HL-60/S4 (cell line): Measurements from ENCODE around the gene VMP1.
"Not testable (repeated sequence)": the region's sequence is repeated elsewhere in the genome, so short reads cannot be mapped to it uniquely, and the experiment has no call there.

Experiments
- in situ Hi-C: fragments of 300-500 bp; cut with MboI; formaldehyde crosslinking; loops from 2 replicates; pipeline ENCODE4 v1.14.3; 2022; ENCODE audit warnings: low sequenced_read_pairs

VMP1 gene

DNA sequence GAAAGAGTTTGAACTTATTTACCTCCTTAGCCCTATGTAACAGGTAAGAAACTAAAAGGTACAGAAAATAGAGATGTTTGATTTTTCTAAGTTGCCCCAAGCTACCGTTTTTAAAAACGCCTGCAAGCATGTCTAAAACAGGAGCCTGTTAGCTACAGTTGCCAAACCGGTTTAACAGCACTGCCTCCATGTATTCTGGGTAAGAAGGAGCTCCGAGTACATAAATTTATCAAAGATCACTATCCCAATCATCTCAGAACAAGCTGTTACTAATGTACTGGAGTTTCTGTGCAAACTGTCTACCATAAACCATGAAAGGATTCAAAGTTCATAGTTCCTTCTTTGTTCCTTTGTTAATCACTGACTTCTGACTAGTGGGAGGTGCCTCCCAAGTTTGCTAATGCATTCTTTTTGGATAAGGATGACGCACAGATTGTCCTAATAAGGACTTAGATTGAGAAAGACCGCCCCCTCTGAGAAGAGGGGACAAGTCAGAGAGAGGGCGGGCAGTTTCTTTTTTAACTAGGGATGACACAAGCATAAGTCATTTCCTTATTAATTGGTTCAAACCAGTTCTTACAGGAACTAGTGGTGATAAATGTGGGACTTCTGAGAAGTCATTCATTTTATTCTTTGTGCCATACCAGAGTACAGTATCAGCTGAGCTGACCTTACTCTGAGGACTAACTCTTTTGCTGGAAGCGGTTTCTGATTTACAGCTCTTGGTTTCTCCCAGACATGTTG lies 130.0 kb downstream of the VMP1 start:
- in situ Hi-C loops, result no loop called here

DNA sequence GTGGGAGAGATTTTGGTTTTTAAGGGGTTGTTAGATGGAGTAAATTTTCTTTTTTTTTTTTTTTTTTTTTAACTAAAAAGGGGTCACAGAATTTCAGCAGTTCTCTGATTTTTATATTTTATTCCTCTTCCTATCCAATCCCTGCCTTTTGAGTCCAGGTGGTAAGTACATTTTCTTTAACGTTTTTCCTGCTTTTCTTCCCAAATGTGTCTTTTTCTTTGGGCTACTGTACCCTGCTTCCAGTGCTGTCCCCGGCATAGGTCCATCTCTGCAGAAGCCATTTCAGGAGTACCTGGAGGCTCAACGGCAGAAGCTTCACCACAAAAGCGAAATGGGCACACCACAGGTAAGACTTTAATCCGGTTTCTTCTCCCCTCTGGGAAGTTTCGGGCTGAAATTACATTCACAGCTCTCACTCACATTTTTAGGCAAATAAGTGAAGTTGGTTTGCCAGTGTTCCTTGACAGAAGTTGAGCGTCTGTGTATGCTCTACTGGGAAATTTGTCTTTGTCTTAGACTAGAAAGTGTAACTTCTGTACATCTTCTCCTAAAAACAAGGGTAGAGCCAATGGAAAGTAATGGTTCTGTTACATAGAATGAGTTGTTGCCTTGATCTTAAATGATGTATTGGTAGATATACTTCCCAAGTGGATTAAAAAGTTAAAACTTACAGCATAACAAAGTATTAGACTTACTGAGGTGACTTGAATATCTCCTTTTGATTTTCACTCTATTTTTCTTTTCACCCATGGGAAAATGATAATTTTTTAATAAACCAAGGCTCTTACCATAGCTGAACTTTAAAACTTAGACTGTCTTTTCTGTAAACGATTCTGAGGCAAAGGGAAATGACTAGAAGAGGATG lies 130.8 kb downstream of the VMP1 start:
- in situ Hi-C loops, result no loop called here

- in situ Hi-C loops, result no loop called here
These were observed 132.3 kb downstream of the VMP1 start for GRCh38 chr17:59839651-59840328.

DNA sequence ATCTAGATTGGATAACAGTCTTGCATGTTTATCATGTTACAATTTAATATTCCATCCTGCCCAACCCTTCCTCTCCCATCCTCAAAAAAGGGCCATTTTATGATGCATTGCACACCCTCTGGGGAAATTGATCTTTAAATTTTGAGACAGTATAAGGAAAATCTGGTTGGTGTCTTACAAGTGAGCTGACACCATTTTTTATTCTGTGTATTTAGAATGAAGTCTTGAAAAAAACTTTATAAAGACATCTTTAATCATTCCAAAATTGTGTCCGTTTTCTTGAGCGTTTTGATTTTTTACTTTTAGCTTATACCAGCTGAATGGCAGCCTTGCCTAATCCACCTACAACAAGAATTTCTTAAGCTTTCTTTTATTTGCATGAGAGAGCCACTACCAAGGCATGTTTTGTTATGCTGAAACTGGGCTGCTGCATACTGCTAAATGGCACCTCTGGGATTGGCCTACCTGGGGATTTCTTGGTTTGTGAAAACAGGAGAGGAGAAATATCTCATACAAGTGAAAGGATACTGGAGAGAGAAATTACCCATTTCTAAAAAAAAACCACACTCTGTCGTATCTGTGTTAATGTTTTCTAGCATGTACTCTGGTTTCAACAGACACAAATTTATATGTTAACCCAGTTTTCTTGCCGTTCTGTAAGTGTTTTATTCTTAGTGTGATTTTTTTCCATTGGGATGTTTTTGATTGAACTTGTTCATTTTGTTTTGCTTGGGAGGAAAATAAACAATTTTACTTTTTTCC lies 133.1 kb downstream of the VMP1 start:
- in situ Hi-C loops, result no loop called here

- in situ Hi-C loops, result not testable (repeated sequence)
These were observed 133.8 kb downstream of the VMP1 start for GRCh38 chr17:59841091-59841881.

DNA sequence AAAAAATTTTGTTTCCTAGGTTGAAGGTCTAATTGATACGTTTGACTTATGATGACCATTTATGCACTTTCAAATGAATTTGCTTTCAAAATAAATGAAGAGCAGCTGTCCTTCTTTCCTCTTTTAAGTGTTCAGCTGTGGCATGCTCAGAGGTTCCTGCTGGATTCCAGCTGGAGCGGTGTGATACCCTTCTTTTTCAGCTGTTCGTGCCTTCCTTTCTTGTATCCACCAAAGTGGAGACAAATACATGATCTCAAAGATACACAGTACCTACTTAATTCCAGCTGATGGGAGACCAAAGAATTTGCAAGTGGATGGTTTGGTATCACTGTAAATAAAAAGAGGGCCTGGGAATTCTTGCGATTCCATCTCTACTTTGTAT lies 134.4 kb downstream of the VMP1 start:
- in situ Hi-C loops, result not testable (repeated sequence)

DNA sequence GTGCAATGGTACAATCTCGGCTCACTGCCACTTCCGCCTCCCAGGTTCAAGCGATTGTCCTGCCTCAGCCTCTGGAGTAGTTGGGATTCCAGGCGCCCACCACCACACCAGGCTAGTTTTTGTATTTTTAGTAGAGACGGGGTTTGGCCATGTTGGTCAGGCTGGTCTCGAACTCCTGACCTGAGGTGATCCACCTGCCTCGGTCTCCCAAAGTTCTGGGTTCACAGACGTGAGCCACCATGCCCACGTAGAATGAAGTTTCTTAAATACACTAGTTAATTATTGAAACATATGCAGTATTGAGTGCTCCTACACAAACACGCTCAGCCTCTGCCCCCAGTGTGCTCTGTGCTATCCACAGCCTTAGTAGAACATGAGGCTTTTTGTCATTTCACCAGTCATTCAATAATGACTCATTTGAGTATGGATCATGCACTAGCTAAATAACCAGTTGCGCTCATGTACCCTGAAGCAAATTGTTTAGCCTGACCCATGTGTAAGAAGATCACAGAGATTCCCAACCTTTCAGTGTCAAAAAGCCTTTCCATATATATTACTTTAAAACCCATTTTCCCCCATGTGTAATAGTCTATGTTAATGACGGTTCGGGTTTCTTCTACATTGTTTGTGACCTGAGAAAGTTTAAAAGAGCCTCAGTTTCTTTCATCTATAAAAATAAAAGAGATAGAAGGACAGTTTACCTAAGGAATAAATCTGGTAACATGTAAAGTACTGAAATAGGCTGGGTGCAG lies 135.6 kb downstream of the VMP1 start:
- in situ Hi-C loops, result no loop called here

- in situ Hi-C loops, result no loop called here
These were observed 137.6 kb downstream of the VMP1 start for GRCh38 chr17:59844884-59845594.

DNA sequence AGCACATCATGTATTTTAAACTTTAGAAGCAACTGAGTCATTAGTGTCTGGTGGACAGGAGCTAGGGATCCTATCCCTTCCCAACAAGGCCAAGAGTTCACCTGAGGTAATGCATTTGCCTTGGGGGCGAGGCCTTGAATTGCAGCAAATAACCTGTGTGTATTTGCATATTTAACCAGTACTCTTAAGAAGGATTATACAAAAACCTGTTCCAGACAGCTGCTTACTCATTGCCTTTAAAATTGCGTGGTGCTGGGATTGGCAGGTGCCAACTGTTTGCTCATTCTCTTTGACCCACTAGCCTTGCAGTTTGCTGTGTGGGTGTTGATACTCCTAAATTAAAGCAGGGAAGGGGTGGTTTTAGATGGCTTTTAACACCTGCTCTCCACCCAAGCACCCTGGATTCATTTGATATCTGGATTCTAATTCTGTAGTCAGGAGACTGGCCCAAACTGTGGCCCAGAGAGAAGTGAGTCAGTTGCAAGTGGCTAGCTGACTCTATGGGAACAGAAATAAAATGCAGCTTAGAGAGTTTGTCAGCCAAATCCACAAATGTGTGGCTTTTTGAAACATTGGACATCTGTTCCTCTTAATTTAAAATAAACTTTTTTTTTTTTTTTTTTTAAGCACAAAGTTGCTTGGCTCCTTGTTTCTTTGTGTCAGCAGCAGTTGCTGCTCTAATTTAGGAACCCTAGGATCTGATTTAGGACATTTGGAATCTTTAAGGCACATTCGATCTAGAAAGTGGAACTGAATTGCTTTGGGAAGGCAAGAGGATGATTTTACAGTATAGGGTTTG lies 138.3 kb downstream of the VMP1 start:
- in situ Hi-C loops, result no loop called here

- in situ Hi-C loops, result no loop called here
These were observed 139.1 kb downstream of the VMP1 start for GRCh38 chr17:59846394-59847165.

GRCh38 chr17:59848385-59848668 lies 140.9 kb downstream of the VMP1 start:
- in situ Hi-C loops, result no loop called here

GRCh38 chr17:59848778-59849177 lies 141.3 kb downstream of the VMP1 start:
- in situ Hi-C loops, result no loop called here

- in situ Hi-C loops, result not testable (repeated sequence)
These were observed 142.9 kb downstream of the VMP1 start for GRCh38 chr17:59850311-59850710.

GRCh38 chr17:59851439-59852375 lies 144.3 kb downstream of the VMP1 start:
- in situ Hi-C loops, result no loop called here

DNA sequence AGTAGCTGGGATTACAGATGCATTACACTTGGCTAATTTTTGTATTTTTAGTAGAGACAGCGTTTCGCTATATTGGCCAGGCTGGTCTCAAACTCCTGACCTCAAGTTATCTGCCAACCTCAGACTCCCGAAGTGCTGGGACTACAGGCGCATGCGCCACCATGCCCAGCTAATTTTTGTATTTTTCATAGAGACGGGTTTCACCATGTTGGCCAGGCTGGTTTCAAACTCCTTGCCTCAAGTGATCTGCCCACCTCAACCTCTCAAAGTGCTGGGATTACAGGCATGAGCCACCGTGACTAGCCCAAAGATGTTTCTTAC lies 145.4 kb downstream of the VMP1 start:
- in situ Hi-C loops, result not testable (repeated sequence)

DNA sequence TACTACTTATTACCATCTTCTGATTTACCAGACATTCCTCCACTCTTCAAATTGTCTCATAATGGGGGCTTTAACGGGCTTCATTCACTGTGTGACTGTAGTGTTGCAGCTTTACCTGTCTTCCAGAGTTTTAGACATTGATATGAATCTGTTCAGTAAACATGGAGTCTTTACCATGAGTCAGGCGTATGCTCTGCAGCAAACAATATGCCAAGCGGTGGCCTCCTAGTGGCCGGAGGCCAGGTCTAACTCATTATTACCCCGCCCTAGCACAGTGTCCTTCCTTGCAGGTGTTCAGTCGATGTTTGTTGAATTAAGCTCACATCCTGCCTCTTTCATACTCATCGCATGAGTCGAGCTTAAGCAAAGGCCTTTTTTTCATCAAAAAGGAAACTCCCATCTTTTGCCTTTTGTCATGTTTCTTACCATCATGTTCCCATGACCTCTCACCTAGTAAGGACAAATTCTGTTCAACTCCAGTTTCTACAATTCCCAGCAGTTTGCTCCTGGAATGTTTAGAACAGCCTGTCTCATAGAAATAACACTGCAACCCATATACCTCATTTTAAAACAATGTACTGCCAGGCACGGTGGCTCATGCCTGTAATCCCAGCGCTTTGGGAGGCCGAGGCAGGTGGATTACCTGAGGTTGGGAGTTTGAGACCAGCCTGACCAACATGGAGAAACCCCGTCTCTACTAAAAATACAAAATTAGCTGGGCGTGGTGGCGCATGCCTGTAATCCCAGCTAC lies 145.9 kb downstream of the VMP1 start:
- in situ Hi-C loops, result no loop called here
